ENCODE results near the gene ATP10B.

DNA sequence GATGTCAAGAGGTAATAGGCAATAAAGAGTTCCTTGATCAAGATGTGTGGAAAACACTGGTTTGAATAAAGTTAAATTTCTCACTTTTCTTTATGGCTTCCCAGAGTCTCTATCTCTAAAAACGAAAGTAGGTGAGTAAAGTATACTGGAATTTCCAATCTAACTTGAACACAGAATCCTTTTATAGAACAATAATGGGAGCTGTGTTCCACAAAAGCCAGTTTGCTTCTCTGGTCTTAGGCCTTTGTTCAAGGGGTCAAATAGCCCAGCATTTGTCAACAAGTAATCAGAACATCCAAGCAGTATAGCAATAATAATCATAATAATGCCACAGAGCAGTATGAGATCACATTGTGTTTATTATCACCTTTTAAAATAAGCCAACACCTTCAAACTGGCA is 20.2 kb downstream of the ATP10B start:
- TF ChIP-seq EZH2 (IDR thresholded peaks at IDR 0.05; ENCODE audit: low read length): no peak
- TF ChIP-seq, protein P1, sequence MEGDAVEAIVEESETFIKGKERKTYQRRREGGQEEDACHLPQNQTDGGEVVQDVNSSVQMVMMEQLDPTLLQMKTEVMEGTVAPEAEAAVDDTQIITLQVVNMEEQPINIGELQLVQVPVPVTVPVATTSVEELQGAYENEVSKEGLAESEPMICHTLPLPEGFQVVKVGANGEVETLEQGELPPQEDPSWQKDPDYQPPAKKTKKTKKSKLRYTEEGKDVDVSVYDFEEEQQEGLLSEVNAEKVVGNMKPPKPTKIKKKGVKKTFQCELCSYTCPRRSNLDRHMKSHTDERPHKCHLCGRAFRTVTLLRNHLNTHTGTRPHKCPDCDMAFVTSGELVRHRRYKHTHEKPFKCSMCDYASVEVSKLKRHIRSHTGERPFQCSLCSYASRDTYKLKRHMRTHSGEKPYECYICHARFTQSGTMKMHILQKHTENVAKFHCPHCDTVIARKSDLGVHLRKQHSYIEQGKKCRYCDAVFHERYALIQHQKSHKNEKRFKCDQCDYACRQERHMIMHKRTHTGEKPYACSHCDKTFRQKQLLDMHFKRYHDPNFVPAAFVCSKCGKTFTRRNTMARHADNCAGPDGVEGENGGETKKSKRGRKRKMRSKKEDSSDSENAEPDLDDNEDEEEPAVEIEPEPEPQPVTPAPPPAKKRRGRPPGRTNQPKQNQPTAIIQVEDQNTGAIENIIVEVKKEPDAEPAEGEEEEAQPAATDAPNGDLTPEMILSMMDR (optimal IDR thresholded peaks at IDR 0.05 in 1 of 3, IDR thresholded peaks at IDR 0.05 in 1 of 3, conservative IDR thresholded peaks at IDR 0.05 in 1 of 3; ENCODE audit: extremely low read depth in 1 of 3, insufficient read depth in 2 of 3, low read length in 3 of 3): no peak

Data from keratinocyte (primary cell).